ENCODE results near the gene CPNE7. TPM values are rescaled to one million over a fixed set of nuclear protein-coding genes. Genes with fewer than 3 reads are reported as not detected.

The CPNE7 gene
- total RNA-seq, 1 donor from 2014 or later = 1.2 TPM

DNA sequence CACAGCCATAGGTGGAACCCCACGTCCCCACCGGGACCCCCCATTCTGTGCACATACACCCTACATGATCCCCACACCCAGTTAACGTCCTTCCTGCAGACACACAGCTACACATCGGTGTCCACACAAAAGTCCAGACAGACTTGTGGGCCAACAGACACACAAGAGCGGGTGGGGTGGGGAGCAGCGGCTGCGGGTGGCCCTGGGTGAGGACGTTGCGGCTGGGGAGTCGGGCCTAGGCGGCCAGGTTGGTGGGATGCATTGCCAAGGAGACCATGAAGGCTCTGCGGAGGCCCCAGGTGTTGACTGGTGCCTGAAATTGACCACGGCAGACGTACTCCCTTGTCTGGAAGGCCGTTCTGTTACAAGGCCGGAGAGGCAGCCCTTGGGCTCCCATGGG is 29.2 kb downstream of the CPNE7 start:
- H3K9me3 Mint-ChIP-seq = no peaks in the 10 kb centered on the region
- peaks cover 8% of the 10 kb centered on the region for H3K4me1 Mint-ChIP-seq
- DNase-seq (ENCODE audit: low spot score in 2 of 2, unreplicated experiment in 2 of 2) = no peak
- H3K4me3 Mint-ChIP-seq = no peak overlapping the region
- no peaks in the 10 kb centered on the region for H3K36me3 Mint-ChIP-seq
- H3K27ac Mint-ChIP-seq = no peak overlapping the region
- TF ChIP-seq CTCF (IDR thresholded peaks at IDR 0.05; ENCODE audit: unreplicated experiment) = no peak
- peaks cover 3% of the 10 kb centered on the region for H3K27me3 Mint-ChIP-seq (ENCODE audit: low read depth)

DNA sequence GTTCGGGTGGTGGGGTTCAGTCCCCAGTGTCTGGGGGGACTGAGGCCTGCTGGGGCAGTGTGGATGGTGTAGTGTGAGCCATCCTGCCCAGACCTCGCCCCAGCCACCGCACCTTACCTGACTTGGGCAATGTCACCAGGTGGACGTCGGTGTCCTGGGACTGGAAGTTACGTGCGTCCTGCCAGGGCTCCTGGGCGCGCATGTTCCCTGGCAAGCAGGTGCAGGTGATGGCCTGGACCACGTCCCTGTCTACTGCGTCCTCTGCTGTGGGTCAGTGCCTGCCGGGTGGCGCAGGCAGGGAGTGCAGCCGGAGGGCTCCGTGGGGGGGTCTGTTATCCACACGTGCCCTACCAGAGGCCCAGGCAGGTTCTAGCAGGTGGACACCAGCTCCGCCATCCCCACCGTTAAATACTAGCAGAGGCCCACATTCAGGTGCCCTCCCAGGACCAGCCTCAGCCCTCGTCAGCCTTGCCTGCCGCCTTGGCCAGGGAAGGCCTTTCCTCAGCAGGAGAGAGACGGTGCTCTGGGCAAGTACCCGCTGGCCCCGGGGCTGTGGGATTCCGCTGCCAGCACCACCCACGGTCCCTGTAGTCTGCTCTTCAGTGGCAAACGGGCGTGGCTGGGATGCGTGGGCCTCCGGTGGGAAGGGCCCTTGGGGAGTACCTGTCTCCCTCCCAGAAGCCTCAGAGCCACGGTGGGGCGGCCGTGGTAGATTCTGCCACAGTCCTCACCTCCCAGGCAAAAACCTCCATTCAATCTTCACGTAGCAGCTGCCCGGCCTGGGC is 29.8 kb downstream of the CPNE7 start:
- peaks cover 3% of the 10 kb centered on the region for H3K27me3 Mint-ChIP-seq (ENCODE audit: low read depth)
- no peak overlapping the region for H3K4me3 Mint-ChIP-seq
- H3K27ac Mint-ChIP-seq = no peak overlapping the region

GRCh38 chr16:89606006-89606405 is 30.4 kb downstream of the CPNE7 start:
- TF ChIP-seq CTCF (IDR thresholded peaks at IDR 0.05; ENCODE audit: unreplicated experiment) = no peak
- H3K4me1 Mint-ChIP-seq = peaks cover 8% of the 10 kb centered on the region
- H3K36me3 Mint-ChIP-seq = no peaks in the 10 kb centered on the region
- peaks cover 3% of the 10 kb centered on the region for H3K27me3 Mint-ChIP-seq (ENCODE audit: low read depth)
- no peaks in the 10 kb centered on the region for H3K9me3 Mint-ChIP-seq
- DNase-seq (ENCODE audit: low spot score in 2 of 2, unreplicated experiment in 2 of 2) = no peak
- no peak overlapping the region for H3K27ac Mint-ChIP-seq
- no peak overlapping the region for H3K4me3 Mint-ChIP-seq

More for the DNA sequence above, 29.8 kb downstream of the CPNE7 start:
- no peak for DNase-seq (ENCODE audit: low spot score in 2 of 2, unreplicated experiment in 2 of 2)
- no peaks in the 10 kb centered on the region for H3K9me3 Mint-ChIP-seq
- no peaks in the 10 kb centered on the region for H3K36me3 Mint-ChIP-seq
- no peak for TF ChIP-seq CTCF (IDR thresholded peaks at IDR 0.05; ENCODE audit: unreplicated experiment)
- H3K4me1 Mint-ChIP-seq = peaks cover 8% of the 10 kb centered on the region

- no peak for TF ChIP-seq CTCF (IDR thresholded peaks at IDR 0.05; ENCODE audit: unreplicated experiment)
- H3K27ac Mint-ChIP-seq = no peak overlapping the region
These were observed 31.9 kb downstream of the CPNE7 start for GRCh38 chr16:89607453-89607852.

GRCh38 chr16:89607937-89608740 is 32.6 kb downstream of the CPNE7 start:
- H3K9me3 Mint-ChIP-seq = no peaks in the 10 kb centered on the region
- no peak overlapping the region for H3K4me3 Mint-ChIP-seq
- H3K27ac Mint-ChIP-seq = no peak overlapping the region
- peaks cover under 1% of the 10 kb centered on the region for H3K27me3 Mint-ChIP-seq (ENCODE audit: low read depth)
- no peaks in the 10 kb centered on the region for H3K36me3 Mint-ChIP-seq
- H3K4me1 Mint-ChIP-seq = peaks cover 8% of the 10 kb centered on the region
- DNase-seq (ENCODE audit: low spot score in 2 of 2, unreplicated experiment in 2 of 2) = no peak
- no peak for TF ChIP-seq CTCF (IDR thresholded peaks at IDR 0.05; ENCODE audit: unreplicated experiment)

More at GRCh38 chr16:89607453-89607852, 31.9 kb downstream of the CPNE7 start:
- Mint-ChIP-seq H3K36me3 (no peaks in the 10 kb centered on the region), H3K9me3 (no peaks in the 10 kb centered on the region), H3K27me3 (ENCODE audit: low read depth) (peaks cover 3% of the 10 kb centered on the region), H3K4me1 (peaks cover 9% of the 10 kb centered on the region), H3K4me3 (no peak overlapping the region)
- DNase-seq (ENCODE audit: low spot score in 2 of 2, unreplicated experiment in 2 of 2) = no peak

All from mesothelial cell of epicardium (in vitro differentiated cells).